Fibroblast of lung (primary cell): ENCODE results near the gene EPB41L5.

Experiments
- CTCF ChIP-seq, 2 donors: IDR thresholded peaks in 1 of 2; conservative IDR thresholded peaks in 1 of 2; 1 replicate in 1 of 2; 2 replicates in 1 of 2; pipeline ENCODE4 v1.5.1; 2011 to 2012; ENCODE audit warnings: low read length in 2 of 2, control low read depth in 1 of 2, inconsistent platforms in 1 of 2, low read depth in 1 of 2, mild to moderate bottlenecking in 1 of 2
- EZH2 ChIP-seq: IDR thresholded peaks from 2 replicates; pipeline ENCODE4 v1.5.1; 2012; ENCODE audit warnings: low read length, control low read depth, mild to moderate bottlenecking; ENCODE audit errors: missing control alignments

DNA sequence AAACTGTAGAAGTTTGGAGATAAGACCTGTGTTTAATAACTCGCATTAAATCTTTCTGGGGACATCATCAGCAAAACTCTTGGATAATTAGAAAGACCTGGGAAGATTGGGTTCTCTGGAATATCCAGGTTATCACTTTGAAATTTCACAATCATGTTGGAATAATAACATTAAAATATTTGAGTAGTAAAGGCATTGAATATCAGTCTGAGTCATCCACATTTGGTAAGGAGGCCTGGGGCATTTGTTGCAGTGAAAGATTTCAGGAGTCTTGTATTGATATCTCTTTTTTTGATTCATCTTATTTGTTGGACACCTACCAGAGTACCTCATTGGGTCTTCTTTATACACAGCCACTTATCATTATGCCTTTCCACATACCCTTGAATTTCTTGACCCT lies 95.9 kb downstream of the EPB41L5 start:
- TF ChIP-seq CTCF (conservative IDR thresholded peaks at IDR 0.05 in 1 of 2, IDR thresholded peaks at IDR 0.05 in 1 of 2; ENCODE audit: low read depth in 1 of 2, low read length in 2 of 2) = no peak
- no peak for TF ChIP-seq EZH2
